Body of pancreas (tissue), 4 donors: ENCODE results near the gene EGFL7.
A peak's percentile ranks its signal among the peaks of the same experiment; 100 is the strongest.

Experiments
- CTCF ChIP-seq, 7 experiments: fragments of 450-650 bp in 4 of 7; fragments of 200-600 bp in 3 of 7; sonication (generic) in 3 of 7; IDR thresholded peaks; one replicate each; pipeline ENCODE4 v1.5.1; 2016 to 2019; ENCODE audit warnings: antibody characterized with exemption in 7 of 7
- POLR2A ChIP-seq, 3 donors: fragments of 450-650 bp; IDR thresholded peaks; one replicate each; pipeline ENCODE4 v1.6.1; 2016; ENCODE audit warnings: antibody characterized with exemption in 3 of 3, mild to moderate bottlenecking in 2 of 3

- no peak for TF ChIP-seq CTCF (IDR thresholded peaks at IDR 0.05)
- peak in 1 of 3 donors; percentile 36 for TF ChIP-seq POLR2A (IDR thresholded peaks at IDR 0.05)
Observed at GRCh38 chr9:136690806-136691261, 28.1 kb downstream of the EGFL7 start.
